ENCODE measurements around the gene TOX2.

The TOX2 gene

GRCh38 chr20:44075950-44076232 is 161.2 kb downstream of the TOX2 start:
- DNase-seq (ENCODE audit: low read depth) = no peak

GRCh38 chr20:44079291-44079690 is 164.6 kb downstream of the TOX2 start:
- DNase-seq (ENCODE audit: low read depth) = no peak

GRCh38 chr20:44080064-44080463 is 165.4 kb downstream of the TOX2 start:
- DNase-seq (ENCODE audit: low read depth) = no peak

GRCh38 chr20:44080646-44081267 is 166.1 kb downstream of the TOX2 start:
- DNase-seq (ENCODE audit: low read depth) = peak; percentile 71

- DNase-seq (ENCODE audit: low read depth) = no peak
These were observed 166.8 kb downstream of the TOX2 start for GRCh38 chr20:44081476-44081875.

- DNase-seq (ENCODE audit: low read depth) = no peak
These were observed 167.2 kb downstream of the TOX2 start for GRCh38 chr20:44081888-44082287.

- no peak for DNase-seq (ENCODE audit: low read depth)
These were observed 168.7 kb downstream of the TOX2 start for GRCh38 chr20:44083220-44083933.

- DNase-seq (ENCODE audit: low read depth) = no peak
These were observed 169.8 kb downstream of the TOX2 start for GRCh38 chr20:44084439-44084838.

- DNase-seq (ENCODE audit: low read depth) = no peak
These were observed 170.2 kb downstream of the TOX2 start for GRCh38 chr20:44084891-44085290.

GRCh38 chr20:44085616-44086434 is 171.2 kb downstream of the TOX2 start:
- DNase-seq (ENCODE audit: low read depth) = no peak

GRCh38 chr20:44087051-44087856 is 172.6 kb downstream of the TOX2 start:
- DNase-seq (ENCODE audit: low read depth) = no peak

- DNase-seq (ENCODE audit: low read depth) = no peak
These were observed 173.1 kb downstream of the TOX2 start for GRCh38 chr20:44087857-44088120.

GRCh38 chr20:44089987-44090674 is 175.5 kb downstream of the TOX2 start:
- DNase-seq (ENCODE audit: low read depth) = no peak

GRCh38 chr20:44091026-44091425 is 176.4 kb downstream of the TOX2 start:
- no peak for DNase-seq (ENCODE audit: low read depth)

- DNase-seq (ENCODE audit: low read depth) = no peak
These were observed 178.0 kb downstream of the TOX2 start for GRCh38 chr20:44092551-44093248.

GRCh38 chr20:44093249-44093582 is 178.6 kb downstream of the TOX2 start:
- DNase-seq (ENCODE audit: low read depth) = no peak

GRCh38 chr20:44095831-44096230 is 181.2 kb downstream of the TOX2 start:
- DNase-seq (ENCODE audit: low read depth) = no peak

GRCh38 chr20:44097521-44098255 is 183.0 kb downstream of the TOX2 start:
- no peak for DNase-seq (ENCODE audit: low read depth)

- DNase-seq (ENCODE audit: low read depth) = no peak
These were observed 183.6 kb downstream of the TOX2 start for GRCh38 chr20:44098256-44098630.

- DNase-seq (ENCODE audit: low read depth) = no peak
These were observed 184.0 kb downstream of the TOX2 start for GRCh38 chr20:44098657-44099056.

- DNase-seq (ENCODE audit: low read depth) = no peak
These were observed 185.2 kb downstream of the TOX2 start for GRCh38 chr20:44099832-44100231.
